ENCODE results near the gene LIN7C. TPM values are rescaled to one million over a fixed set of nuclear protein-coding genes. Genes with fewer than 3 reads are reported as not detected.

Gene LIN7C
- total RNA-seq, 1 donor from 2014 or later = 31.1 TPM

GRCh38 chr11:27447288-27448183 lies 59.0 kb downstream of the LIN7C start:
- no peak overlapping the region for H3K27ac Mint-ChIP-seq
- H3K4me1 Mint-ChIP-seq (ENCODE audit: unreplicated experiment) = peaks cover 32% of the 10 kb centered on the region
- TF ChIP-seq, protein P1, sequence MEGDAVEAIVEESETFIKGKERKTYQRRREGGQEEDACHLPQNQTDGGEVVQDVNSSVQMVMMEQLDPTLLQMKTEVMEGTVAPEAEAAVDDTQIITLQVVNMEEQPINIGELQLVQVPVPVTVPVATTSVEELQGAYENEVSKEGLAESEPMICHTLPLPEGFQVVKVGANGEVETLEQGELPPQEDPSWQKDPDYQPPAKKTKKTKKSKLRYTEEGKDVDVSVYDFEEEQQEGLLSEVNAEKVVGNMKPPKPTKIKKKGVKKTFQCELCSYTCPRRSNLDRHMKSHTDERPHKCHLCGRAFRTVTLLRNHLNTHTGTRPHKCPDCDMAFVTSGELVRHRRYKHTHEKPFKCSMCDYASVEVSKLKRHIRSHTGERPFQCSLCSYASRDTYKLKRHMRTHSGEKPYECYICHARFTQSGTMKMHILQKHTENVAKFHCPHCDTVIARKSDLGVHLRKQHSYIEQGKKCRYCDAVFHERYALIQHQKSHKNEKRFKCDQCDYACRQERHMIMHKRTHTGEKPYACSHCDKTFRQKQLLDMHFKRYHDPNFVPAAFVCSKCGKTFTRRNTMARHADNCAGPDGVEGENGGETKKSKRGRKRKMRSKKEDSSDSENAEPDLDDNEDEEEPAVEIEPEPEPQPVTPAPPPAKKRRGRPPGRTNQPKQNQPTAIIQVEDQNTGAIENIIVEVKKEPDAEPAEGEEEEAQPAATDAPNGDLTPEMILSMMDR (conservative IDR thresholded peaks at IDR 0.05) = no peak
- H3K36me3 Mint-ChIP-seq = peaks cover 4% of the 10 kb centered on the region
- no peak for DNase-seq (ENCODE audit: extremely low spot score, unreplicated experiment)
- H3K9me3 Mint-ChIP-seq = no peaks in the 10 kb centered on the region
- H3K27me3 Mint-ChIP-seq = no peaks in the 10 kb centered on the region
- no peak overlapping the region for H3K4me3 Mint-ChIP-seq

- H3K36me3 Mint-ChIP-seq = peaks cover 4% of the 10 kb centered on the region
- TF ChIP-seq, protein P1 (conservative IDR thresholded peaks at IDR 0.05) = no peak
- no peak overlapping the region for H3K27ac Mint-ChIP-seq
- no peaks in the 10 kb centered on the region for H3K9me3 Mint-ChIP-seq
- DNase-seq (ENCODE audit: extremely low spot score, unreplicated experiment) = no peak
- H3K27me3 Mint-ChIP-seq = peaks cover 9% of the 10 kb centered on the region
- peaks cover 16% of the 10 kb centered on the region for H3K4me1 Mint-ChIP-seq (ENCODE audit: unreplicated experiment)
- H3K4me3 Mint-ChIP-seq = no peak overlapping the region
These were observed 60.9 kb downstream of the LIN7C start for GRCh38 chr11:27445625-27446024.

GRCh38 chr11:27444801-27445215 lies 61.8 kb downstream of the LIN7C start:
- Mint-ChIP-seq H3K4me3 (peak overlapping the region; percentile 40), H3K27ac (peak overlapping the region; percentile 9), H3K27me3 (peaks cover 9% of the 10 kb centered on the region), H3K9me3 (no peaks in the 10 kb centered on the region), H3K4me1 (ENCODE audit: unreplicated experiment) (peaks cover 16% of the 10 kb centered on the region), H3K36me3 (no peaks in the 10 kb centered on the region)
- TF ChIP-seq, protein P1 (conservative IDR thresholded peaks at IDR 0.05) = no peak
- no peak for DNase-seq (ENCODE audit: extremely low spot score, unreplicated experiment)

Small RNA genes lying within 50 kb of the gene (microRNA-seq; reads per million reads assigned to microRNA genes)
- gene MIR8087 = not detected

Other genes starting within 250 kb of the LIN7C start
- 18.2 and 30.4 TPM in 2 replicates for gene CCDC34, start 143.6 kb downstream of the LIN7C start, total RNA-seq (ENCODE audit: low replicate concordance)
- 39.6 and 54.5 TPM in 2 replicates for gene LGR4, start 34.0 kb downstream of the LIN7C start, total RNA-seq (ENCODE audit: low replicate concordance)
- 3.6 and 5.5 TPM in 2 replicates for gene BDNF, start 193.7 kb upstream of the LIN7C start, total RNA-seq (ENCODE audit: low replicate concordance)

Measured in type B pancreatic cell (in vitro differentiated cells).